ENCODE results near the gene ITGBL1.

The ITGBL1 gene

GRCh38 chr13:101757446-101758039 lies 305.1 kb downstream of the ITGBL1 start:
- no peak for TF ChIP-seq CTCF (IDR thresholded peaks at IDR 0.05)
- H3K36me3 ChIP-seq = no peaks in the 10 kb centered on the region
- H3K9me3 ChIP-seq = no peaks in the 10 kb centered on the region
- no peak overlapping the region for H3K27ac ChIP-seq
- no peaks in the 10 kb centered on the region for H3K4me1 ChIP-seq (ENCODE audit: control insufficient read depth in 1 of 2, insufficient read depth in 1 of 2, low read depth in 1 of 2, low read length in 1 of 2)
- H3K4me3 ChIP-seq (ENCODE audit: low read depth in 1 of 2, low read length in 1 of 2) = no peak overlapping the region
- peaks cover 11% of the 10 kb centered on the region for H3K27me3 ChIP-seq

- Histone ChIP-seq H3K4me1 (ENCODE audit: control insufficient read depth in 1 of 2, insufficient read depth in 1 of 2, low read depth in 1 of 2, low read length in 1 of 2) (no peaks in the 10 kb centered on the region), H3K4me3 (ENCODE audit: low read depth in 1 of 2, low read length in 1 of 2) (no peak overlapping the region), H3K9me3 (no peaks in the 10 kb centered on the region), H3K36me3 (no peaks in the 10 kb centered on the region), H3K27me3 (peaks cover 4% of the 10 kb centered on the region), H3K27ac (no peak overlapping the region)
- TF ChIP-seq CTCF (IDR thresholded peaks at IDR 0.05) = no peak
Observed at GRCh38 chr13:101763191-101763590, 310.7 kb downstream of the ITGBL1 start.

Data from neutrophil (primary cell).